Glutamatergic neuron (in vitro differentiated cells): ENCODE data around the gene ADGRA3. TPM values are rescaled to one million over a fixed set of nuclear protein-coding genes. Genes with fewer than 3 reads are reported as not detected.

ENCODE experiments used
- DNase-seq: peaks from one replicate; pipeline ENCODE4 v3.0.0; 2022
- H3K27ac Mint-ChIP-seq: one replicate; pipeline ENCODE4 v1.8.0; 2020; ENCODE audit warnings: mild to moderate bottlenecking, mixed read lengths, inconsistent platforms; ENCODE audit not compliant: unreplicated experiment
- H3K27me3 Mint-ChIP-seq: one replicate; pipeline ENCODE4 v1.8.0; 2020; ENCODE audit warnings: mild to moderate bottlenecking, moderate library complexity, mixed read lengths, inconsistent platforms; ENCODE audit not compliant: unreplicated experiment
- H3K36me3 Mint-ChIP-seq: one replicate; pipeline ENCODE4 v1.8.0; 2020; ENCODE audit warnings: mild to moderate bottlenecking, mixed read lengths, inconsistent platforms; ENCODE audit not compliant: unreplicated experiment
- H3K4me1 Mint-ChIP-seq: one replicate; pipeline ENCODE4 v1.8.0; 2020; ENCODE audit warnings: mild to moderate bottlenecking, low read depth, mixed read lengths, inconsistent platforms; ENCODE audit not compliant: unreplicated experiment
- H3K4me3 Mint-ChIP-seq: one replicate; pipeline ENCODE4 v1.8.0; 2020; ENCODE audit warnings: mild to moderate bottlenecking, mixed read lengths, inconsistent platforms; ENCODE audit not compliant: unreplicated experiment
- H3K9me3 Mint-ChIP-seq: one replicate; pipeline ENCODE4 v1.8.0; 2020; ENCODE audit warnings: mild to moderate bottlenecking, moderate library complexity, mixed read lengths, inconsistent platforms; ENCODE audit not compliant: unreplicated experiment
- total RNA-seq: library from RNA; stranded (reverse); fragmentation: NEBNext Ultra II Directional; extraction: Animal tissue kit (Norgen Biotek cat#: 25700); gene quantifications from one replicate; pipeline ENCODE4 v1.2.1, GENCODE V29; 2021; ENCODE audit not compliant: unreplicated experiment
- TF ChIP-seq, protein P1 (sequence below): fragments of 200-600 bp; sonication (generic); IDR thresholded peaks from one replicate; pipeline ENCODE4 v1.5.0; 2021; ENCODE audit not compliant: partially characterized antibody, unreplicated experiment

ADGRA3 gene
- total RNA-seq, 1 donor from 2014 or later: 76.2 TPM

DNA sequence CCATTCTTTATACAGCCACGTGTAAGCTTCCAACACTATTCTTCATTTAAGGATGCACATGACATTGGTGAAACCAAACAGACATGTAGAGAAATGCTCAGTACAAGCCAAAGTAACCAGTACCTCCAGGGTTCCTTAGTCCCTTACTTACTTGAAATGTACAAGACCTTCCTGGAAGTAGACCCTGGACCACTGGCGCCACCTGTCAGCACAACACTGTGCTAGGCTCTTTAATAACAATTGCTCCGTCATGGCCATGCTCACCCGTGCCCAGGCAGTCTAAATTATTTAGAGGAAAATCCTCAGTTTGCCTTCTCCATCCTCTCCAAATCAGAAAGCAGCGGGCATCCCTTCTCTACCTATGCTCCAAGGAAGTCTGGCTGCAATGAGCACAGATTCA is 52.7 kb downstream of the ADGRA3 start:
- Mint-ChIP-seq H3K9me3 (peaks cover 7% of the 10 kb centered on the region), H3K27me3 (peaks cover 1% of the 10 kb centered on the region), H3K36me3 (no peaks in the 10 kb centered on the region), H3K4me1 (peaks cover 22% of the 10 kb centered on the region), H3K4me3 (no peak overlapping the region), H3K27ac (no peak overlapping the region)
- TF ChIP-seq, protein P1, sequence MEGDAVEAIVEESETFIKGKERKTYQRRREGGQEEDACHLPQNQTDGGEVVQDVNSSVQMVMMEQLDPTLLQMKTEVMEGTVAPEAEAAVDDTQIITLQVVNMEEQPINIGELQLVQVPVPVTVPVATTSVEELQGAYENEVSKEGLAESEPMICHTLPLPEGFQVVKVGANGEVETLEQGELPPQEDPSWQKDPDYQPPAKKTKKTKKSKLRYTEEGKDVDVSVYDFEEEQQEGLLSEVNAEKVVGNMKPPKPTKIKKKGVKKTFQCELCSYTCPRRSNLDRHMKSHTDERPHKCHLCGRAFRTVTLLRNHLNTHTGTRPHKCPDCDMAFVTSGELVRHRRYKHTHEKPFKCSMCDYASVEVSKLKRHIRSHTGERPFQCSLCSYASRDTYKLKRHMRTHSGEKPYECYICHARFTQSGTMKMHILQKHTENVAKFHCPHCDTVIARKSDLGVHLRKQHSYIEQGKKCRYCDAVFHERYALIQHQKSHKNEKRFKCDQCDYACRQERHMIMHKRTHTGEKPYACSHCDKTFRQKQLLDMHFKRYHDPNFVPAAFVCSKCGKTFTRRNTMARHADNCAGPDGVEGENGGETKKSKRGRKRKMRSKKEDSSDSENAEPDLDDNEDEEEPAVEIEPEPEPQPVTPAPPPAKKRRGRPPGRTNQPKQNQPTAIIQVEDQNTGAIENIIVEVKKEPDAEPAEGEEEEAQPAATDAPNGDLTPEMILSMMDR: no peak
- no peak for DNase-seq

DNA sequence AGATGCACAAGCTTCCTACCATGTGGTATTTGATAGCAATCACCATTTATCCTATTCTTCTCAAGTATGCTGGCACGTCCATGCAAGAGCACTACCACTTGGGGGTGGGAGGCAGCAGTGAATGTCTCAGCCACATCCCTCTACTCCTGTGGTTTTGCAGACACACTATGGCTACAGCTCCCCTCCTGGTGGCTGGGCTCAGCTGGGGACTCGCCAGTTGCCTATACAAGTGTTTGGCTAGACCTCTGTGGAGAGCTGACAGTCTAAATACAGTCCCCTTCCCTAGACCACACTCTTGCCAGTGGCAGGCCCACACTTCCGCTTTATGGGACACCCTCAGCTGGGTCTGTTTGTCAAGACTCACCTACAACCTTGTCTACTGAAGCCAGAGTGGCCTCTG is 53.2 kb downstream of the ADGRA3 start:
- H3K4me1 Mint-ChIP-seq: peaks cover 22% of the 10 kb centered on the region
- TF ChIP-seq, protein P1: no peak
- H3K27ac Mint-ChIP-seq: no peak overlapping the region
- H3K9me3 Mint-ChIP-seq: peaks cover 7% of the 10 kb centered on the region
- peaks cover 1% of the 10 kb centered on the region for H3K27me3 Mint-ChIP-seq
- H3K4me3 Mint-ChIP-seq: no peak overlapping the region
- no peak for DNase-seq
- no peaks in the 10 kb centered on the region for H3K36me3 Mint-ChIP-seq

DNA sequence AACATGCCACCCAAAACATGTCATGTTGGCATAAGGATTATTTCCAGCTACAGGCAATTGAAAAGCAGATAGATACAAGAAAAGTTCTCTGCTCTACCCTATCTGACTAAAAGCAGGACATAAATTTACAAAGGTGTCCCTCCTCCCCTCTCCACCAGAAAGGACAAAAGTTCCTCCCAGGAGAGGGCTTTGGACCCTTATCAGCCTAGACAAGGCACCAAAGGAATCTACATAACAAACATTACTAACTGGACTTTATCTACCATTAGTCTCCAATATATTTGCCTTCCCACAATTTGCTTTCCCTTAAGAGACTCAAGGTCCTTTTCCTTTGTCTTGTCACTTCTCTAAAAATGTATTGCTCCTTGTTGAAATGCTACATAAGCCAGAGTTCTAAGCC is 55.6 kb downstream of the ADGRA3 start:
- Mint-ChIP-seq H3K27me3 (no peaks in the 10 kb centered on the region), H3K4me1 (peaks cover 22% of the 10 kb centered on the region), H3K36me3 (no peaks in the 10 kb centered on the region), H3K9me3 (no peaks in the 10 kb centered on the region), H3K27ac (peak overlapping the region; percentile 36), H3K4me3 (no peak overlapping the region)
- DNase-seq: no peak
- TF ChIP-seq, protein P1: no peak

DNA sequence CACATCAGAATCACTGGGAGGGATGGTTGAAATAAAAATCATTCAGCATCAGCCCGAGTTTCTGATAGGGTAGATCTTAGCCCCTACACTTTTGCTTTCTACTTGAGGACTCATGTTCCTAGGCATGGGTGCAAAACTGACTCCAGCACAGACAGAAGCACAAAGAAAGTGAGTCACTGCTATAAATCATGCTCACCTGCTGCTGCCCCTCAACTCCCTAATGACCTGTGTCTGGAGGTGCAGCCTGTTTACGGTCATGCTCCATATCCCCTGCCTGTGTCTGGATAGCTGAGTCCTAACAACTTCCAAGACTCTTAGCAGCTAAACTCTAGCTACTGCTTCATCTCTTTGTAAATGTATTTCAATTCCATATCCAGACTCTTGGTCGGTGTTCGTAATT is 57.8 kb downstream of the ADGRA3 start:
- H3K27ac Mint-ChIP-seq: no peak overlapping the region
- no peak overlapping the region for H3K4me3 Mint-ChIP-seq
- TF ChIP-seq, protein P1: no peak
- no peak for DNase-seq
- no peaks in the 10 kb centered on the region for H3K9me3 Mint-ChIP-seq
- no peaks in the 10 kb centered on the region for H3K36me3 Mint-ChIP-seq
- peaks cover 19% of the 10 kb centered on the region for H3K4me1 Mint-ChIP-seq
- no peaks in the 10 kb centered on the region for H3K27me3 Mint-ChIP-seq

DNA sequence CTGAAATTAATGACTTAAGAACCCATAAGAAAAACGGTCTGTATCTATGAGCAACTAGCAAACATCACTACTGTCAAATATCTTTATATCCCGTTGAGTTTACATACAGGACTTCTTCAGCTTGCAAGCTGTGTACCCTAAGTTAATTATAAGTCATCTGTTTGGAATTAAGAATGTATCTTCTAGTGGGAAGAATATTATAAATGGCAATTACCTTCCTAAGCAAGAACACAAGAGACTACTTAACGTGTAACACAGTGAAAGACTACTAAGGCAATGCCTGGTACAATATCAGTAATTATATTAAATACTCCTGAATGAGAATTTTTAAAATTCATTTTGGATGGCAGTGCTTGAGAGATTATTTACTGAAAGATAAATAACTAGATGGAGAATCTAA is 58.5 kb downstream of the ADGRA3 start:
- Mint-ChIP-seq H3K27me3 (no peaks in the 10 kb centered on the region), H3K4me1 (peaks cover 16% of the 10 kb centered on the region), H3K27ac (no peak overlapping the region), H3K9me3 (no peaks in the 10 kb centered on the region), H3K36me3 (no peaks in the 10 kb centered on the region), H3K4me3 (no peak overlapping the region)
- TF ChIP-seq, protein P1: no peak
- DNase-seq: no peak
